ENCODE data around the gene SKAP1.

Gene SKAP1

GRCh38 chr17:48175692-48176470 lies 254.1 kb downstream of the SKAP1 start:
- no peak overlapping the region for H3K4me3 ChIP-seq (ENCODE audit: low read length)
- DNase-seq, result no peak
- H3K36me3 ChIP-seq (replicated peaks; ENCODE audit: insufficient read depth, low read length), result no peaks in the 10 kb centered on the region
- H3K27me3 ChIP-seq (replicated peaks; ENCODE audit: insufficient read depth, low read length), result no peaks in the 10 kb centered on the region
- H3K9ac ChIP-seq (ENCODE audit: low read length), result no peak overlapping the region
- H3K27ac ChIP-seq (ENCODE audit: low read length), result no peak overlapping the region
- no peak overlapping the region for H2AFZ ChIP-seq (ENCODE audit: low read length)
- no peak for TF ChIP-seq EZH2phosphoT487 (IDR thresholded peaks at IDR 0.05; ENCODE audit: low read length)
- TF ChIP-seq CTCF (IDR thresholded peaks at IDR 0.05; ENCODE audit: low read length), result no peak
- no peak for TF ChIP-seq EZH2 (optimal IDR thresholded peaks at IDR 0.05; ENCODE audit: low read depth, low read length)
- H3K4me1 ChIP-seq (ENCODE audit: low read length), result no peaks in the 10 kb centered on the region
- H3K9me2 ChIP-seq (replicated peaks; ENCODE audit: insufficient read depth, low read length), result no peaks in the 10 kb centered on the region
- H3F3A ChIP-seq (ENCODE audit: insufficient read depth, low read length), result no peaks in the 10 kb centered on the region
- H3K9me3 ChIP-seq (replicated peaks; ENCODE audit: insufficient read depth, low read length), result no peaks in the 10 kb centered on the region
- no peaks in the 10 kb centered on the region for H4K20me1 ChIP-seq (ENCODE audit: insufficient read depth, low read length)
- no peaks in the 10 kb centered on the region for H3K79me2 ChIP-seq (ENCODE audit: low read length)
- H3K4me2 ChIP-seq (ENCODE audit: low read depth, low read length), result no peak overlapping the region

GRCh38 chr17:48174833-48175523 lies 255.0 kb downstream of the SKAP1 start:
- no peaks in the 10 kb centered on the region for H3K9me3 ChIP-seq (replicated peaks; ENCODE audit: insufficient read depth, low read length)
- no peaks in the 10 kb centered on the region for H3K4me1 ChIP-seq (ENCODE audit: low read length)
- H3K9me2 ChIP-seq (replicated peaks; ENCODE audit: insufficient read depth, low read length), result no peaks in the 10 kb centered on the region
- H3K9ac ChIP-seq (ENCODE audit: low read length), result no peak overlapping the region
- no peaks in the 10 kb centered on the region for H4K20me1 ChIP-seq (ENCODE audit: insufficient read depth, low read length)
- no peak for DNase-seq
- H3K79me2 ChIP-seq (ENCODE audit: low read length), result no peaks in the 10 kb centered on the region
- no peak for TF ChIP-seq EZH2phosphoT487 (IDR thresholded peaks at IDR 0.05; ENCODE audit: low read length)
- TF ChIP-seq EZH2 (optimal IDR thresholded peaks at IDR 0.05; ENCODE audit: low read depth, low read length), result no peak
- no peak for TF ChIP-seq CTCF (IDR thresholded peaks at IDR 0.05; ENCODE audit: low read length)
- H3F3A ChIP-seq (ENCODE audit: insufficient read depth, low read length), result no peaks in the 10 kb centered on the region
- H3K4me2 ChIP-seq (ENCODE audit: low read depth, low read length), result no peak overlapping the region
- no peaks in the 10 kb centered on the region for H3K27me3 ChIP-seq (replicated peaks; ENCODE audit: insufficient read depth, low read length)
- H3K27ac ChIP-seq (ENCODE audit: low read length), result no peak overlapping the region
- no peak overlapping the region for H3K4me3 ChIP-seq (ENCODE audit: low read length)
- no peaks in the 10 kb centered on the region for H3K36me3 ChIP-seq (replicated peaks; ENCODE audit: insufficient read depth, low read length)
- no peak overlapping the region for H2AFZ ChIP-seq (ENCODE audit: low read length)

DNA sequence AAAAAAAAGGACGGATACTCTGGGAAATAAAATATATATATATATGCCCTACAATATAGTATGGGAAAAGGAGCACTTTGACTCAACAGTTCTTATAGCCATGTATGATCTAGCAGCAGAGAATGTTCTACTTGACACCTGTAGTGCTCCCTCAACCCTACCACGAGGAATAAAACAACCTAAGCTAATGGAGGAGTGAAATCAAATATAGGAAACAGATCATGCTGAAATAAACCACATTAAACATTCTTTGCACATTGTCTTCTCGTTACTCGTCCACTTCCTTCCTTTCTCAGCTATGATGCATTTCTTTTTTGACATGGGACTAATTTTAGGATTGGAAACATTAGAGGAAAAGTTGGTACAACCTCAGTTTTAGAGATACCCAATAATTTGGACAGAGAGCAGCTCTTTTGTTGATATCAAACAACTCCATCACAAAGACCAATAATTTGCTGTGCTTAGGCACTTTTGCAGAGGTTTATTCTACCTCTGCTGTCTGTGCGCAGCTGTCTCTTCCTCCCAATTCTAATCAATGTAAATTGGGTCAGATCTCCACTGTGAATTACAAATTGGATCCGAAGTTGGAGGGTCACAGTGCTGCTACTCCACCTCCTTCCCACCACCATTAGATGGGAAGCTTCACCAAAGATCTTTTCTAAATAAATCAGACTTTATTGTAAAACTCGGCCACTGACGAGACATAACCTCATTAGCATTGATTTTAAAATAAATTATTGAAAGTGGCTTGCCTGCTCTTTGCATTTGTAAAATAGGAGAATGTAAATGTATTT lies 256.6 kb downstream of the SKAP1 start:
- H3K27me3 ChIP-seq (replicated peaks; ENCODE audit: insufficient read depth, low read length), result no peaks in the 10 kb centered on the region
- H2AFZ ChIP-seq (ENCODE audit: low read length), result no peak overlapping the region
- H3K27ac ChIP-seq (ENCODE audit: low read length), result no peak overlapping the region
- H3K36me3 ChIP-seq (replicated peaks; ENCODE audit: insufficient read depth, low read length), result no peaks in the 10 kb centered on the region
- no peak overlapping the region for H3K9ac ChIP-seq (ENCODE audit: low read length)
- DNase-seq, result no peak
- H3K4me1 ChIP-seq (ENCODE audit: low read length), result no peaks in the 10 kb centered on the region
- no peaks in the 10 kb centered on the region for H3K79me2 ChIP-seq (ENCODE audit: low read length)
- H3K9me2 ChIP-seq (replicated peaks; ENCODE audit: insufficient read depth, low read length), result no peaks in the 10 kb centered on the region
- H3K9me3 ChIP-seq (replicated peaks; ENCODE audit: insufficient read depth, low read length), result no peaks in the 10 kb centered on the region
- H4K20me1 ChIP-seq (ENCODE audit: insufficient read depth, low read length), result no peaks in the 10 kb centered on the region
- no peak overlapping the region for H3K4me3 ChIP-seq (ENCODE audit: low read length)
- TF ChIP-seq EZH2 (optimal IDR thresholded peaks at IDR 0.05; ENCODE audit: low read depth, low read length), result no peak
- no peak for TF ChIP-seq EZH2phosphoT487 (IDR thresholded peaks at IDR 0.05; ENCODE audit: low read length)
- TF ChIP-seq CTCF (IDR thresholded peaks at IDR 0.05; ENCODE audit: low read length), result no peak
- no peak overlapping the region for H3K4me2 ChIP-seq (ENCODE audit: low read depth, low read length)
- H3F3A ChIP-seq (ENCODE audit: insufficient read depth, low read length), result no peaks in the 10 kb centered on the region
